ENCODE measurements around the gene CRABP1.

Gene CRABP1

GRCh38 chr15:78342021-78342420 lies 1.9 kb downstream of the CRABP1 start:
- no peak for TF ChIP-seq CTCF (IDR thresholded peaks at IDR 0.05; ENCODE audit: low read depth, low read length, missing control alignments)
- H3K4me3 ChIP-seq (ENCODE audit: low read depth, low read length) = no peak overlapping the region
- DNase-seq (ENCODE audit: low read depth) = no peak
- in situ Hi-C loops (cut with HindIII; ENCODE audit: low sequenced_read_pairs) = no loop called here

- TF ChIP-seq CTCF (IDR thresholded peaks at IDR 0.05; ENCODE audit: low read depth, low read length, missing control alignments) = no peak
- no peak for DNase-seq (ENCODE audit: low read depth)
- in situ Hi-C loops (cut with HindIII; ENCODE audit: low sequenced_read_pairs) = no loop called here
- no peak overlapping the region for H3K4me3 ChIP-seq (ENCODE audit: low read depth, low read length)
Measured at GRCh38 chr15:78343276-78344060, 3.3 kb downstream of the CRABP1 start.

- TF ChIP-seq CTCF (IDR thresholded peaks at IDR 0.05; ENCODE audit: low read depth, low read length, missing control alignments) = no peak
- DNase-seq (ENCODE audit: low read depth) = no peak
- H3K4me3 ChIP-seq (ENCODE audit: low read depth, low read length) = no peak overlapping the region
- in situ Hi-C loops (cut with HindIII; ENCODE audit: low sequenced_read_pairs) = no loop called here
Measured at GRCh38 chr15:78345396-78346125, 5.4 kb downstream of the CRABP1 start.

GRCh38 chr15:78347586-78348543 lies 7.7 kb downstream of the CRABP1 start:
- DNase-seq (ENCODE audit: low read depth) = no peak
- TF ChIP-seq CTCF (IDR thresholded peaks at IDR 0.05; ENCODE audit: low read depth, low read length, missing control alignments) = no peak
- in situ Hi-C loops (cut with HindIII; ENCODE audit: low sequenced_read_pairs) = no loop called here
- no peak overlapping the region for H3K4me3 ChIP-seq (ENCODE audit: low read depth, low read length)

- H3K4me3 ChIP-seq (ENCODE audit: low read depth, low read length) = no peak overlapping the region
- no peak for DNase-seq (ENCODE audit: low read depth)
- in situ Hi-C loops (cut with HindIII; ENCODE audit: low sequenced_read_pairs) = no loop called here
- no peak for TF ChIP-seq CTCF (IDR thresholded peaks at IDR 0.05; ENCODE audit: low read depth, low read length, missing control alignments)
Measured at GRCh38 chr15:78350058-78350457, 9.9 kb downstream of the CRABP1 start.

GRCh38 chr15:78351539-78351938 lies 11.4 kb downstream of the CRABP1 start:
- DNase-seq (ENCODE audit: low read depth) = no peak
- in situ Hi-C loops (cut with HindIII; ENCODE audit: low sequenced_read_pairs) = no loop called here
- no peak overlapping the region for H3K4me3 ChIP-seq (ENCODE audit: low read depth, low read length)
- TF ChIP-seq CTCF (IDR thresholded peaks at IDR 0.05; ENCODE audit: low read depth, low read length, missing control alignments) = no peak
